HG02763 (cell line): ENCODE results near the gene MYO3A.

Source experiments
- ATAC-seq: cut with Tn5 transposase; IDR thresholded peaks from one replicate; pipeline ENCODE4 v1.9.1; 2021; ENCODE audit warnings: mild to moderate bottlenecking, moderate library complexity; ENCODE audit not compliant: unreplicated experiment

Gene MYO3A

GRCh38 chr10:26214004-26214403 lies 280.0 kb downstream of the MYO3A start:
- no peak for ATAC-seq

GRCh38 chr10:26214551-26215395 lies 280.7 kb downstream of the MYO3A start:
- ATAC-seq: no peak

- no peak for ATAC-seq
Measured at GRCh38 chr10:26215396-26215934, 281.4 kb downstream of the MYO3A start.

- ATAC-seq: no peak
Measured at GRCh38 chr10:26215935-26216584, 282.0 kb downstream of the MYO3A start.

- no peak for ATAC-seq
Measured at GRCh38 chr10:26216585-26217395, 282.8 kb downstream of the MYO3A start, which contains the start of gene GAD2. Gene GAD2 (plus strand): TSS chr10:26216774. CDS start chr10:26216810, 36 bp downstream.

- no peak for ATAC-seq
Measured at GRCh38 chr10:26217396-26218086, 283.5 kb downstream of the MYO3A start.

- no peak for ATAC-seq
Measured at GRCh38 chr10:26219676-26220075, 285.6 kb downstream of the MYO3A start.

- ATAC-seq: no peak
Measured at GRCh38 chr10:26220901-26221300, 286.9 kb downstream of the MYO3A start.

- ATAC-seq: no peak
Measured at GRCh38 chr10:26221541-26221940, 287.5 kb downstream of the MYO3A start.

- no peak for ATAC-seq
Measured at GRCh38 chr10:26222563-26222962, 288.5 kb downstream of the MYO3A start.

- ATAC-seq: no peak
Measured at GRCh38 chr10:26225322-26225721, 291.3 kb downstream of the MYO3A start.

- no peak for ATAC-seq
Measured at GRCh38 chr10:26227786-26228185, 293.8 kb downstream of the MYO3A start.

GRCh38 chr10:26232174-26232573 lies 298.1 kb downstream of the MYO3A start:
- no peak for ATAC-seq

GRCh38 chr10:26235761-26236160 lies 301.7 kb downstream of the MYO3A start:
- no peak for ATAC-seq

GRCh38 chr10:26238378-26238777 lies 304.3 kb downstream of the MYO3A start:
- no peak for ATAC-seq

- ATAC-seq: no peak
Measured at GRCh38 chr10:26242706-26243350, 308.8 kb downstream of the MYO3A start.

- no peak for ATAC-seq
Measured at GRCh38 chr10:26243351-26243720, 309.3 kb downstream of the MYO3A start.

GRCh38 chr10:26249681-26250080 lies 315.7 kb downstream of the MYO3A start:
- no peak for ATAC-seq

GRCh38 chr10:26251925-26252324 lies 317.9 kb downstream of the MYO3A start:
- no peak for ATAC-seq

- ATAC-seq: no peak
Measured at GRCh38 chr10:26254616-26255015, 320.6 kb downstream of the MYO3A start.
